HG03520 (cell line): ENCODE data around the gene TRIM3.

Experiments
- ATAC-seq: cut with Tn5 transposase; IDR thresholded peaks from one replicate; pipeline ENCODE4 v1.9.1; 2021; ENCODE audit warnings: mild to moderate bottlenecking, moderate library complexity; ENCODE audit not compliant: unreplicated experiment

TRIM3 gene

GRCh38 chr11:6442441-6442840, 31.3 kb downstream of the TRIM3 start:
- no peak for ATAC-seq

DNA sequence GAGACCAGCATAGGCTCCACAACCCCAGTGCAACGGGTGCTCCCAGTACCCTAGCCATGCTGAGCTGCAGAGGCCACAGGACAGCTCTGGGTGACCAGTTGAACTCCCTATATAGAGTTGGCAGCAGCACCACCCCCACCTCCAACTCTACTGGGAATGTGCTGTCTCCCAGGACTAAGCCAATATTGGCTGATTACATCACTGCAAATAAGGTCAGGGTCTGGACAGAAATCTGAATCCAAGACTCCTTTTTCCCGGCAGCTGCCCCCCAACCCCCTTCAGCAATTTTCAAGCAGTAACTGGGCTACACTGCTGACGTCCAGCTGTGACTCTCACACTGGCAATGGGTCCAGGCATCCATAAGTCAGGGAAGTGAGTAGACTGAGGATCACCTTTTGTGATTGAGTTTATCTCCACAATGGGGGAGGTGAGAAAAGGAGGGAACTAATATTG, 32.8 kb downstream of the TRIM3 start, which contains the start of gene HPX:
Gene HPX (minus strand): TSS at position 82 of the 453 bp plus-strand sequence. CDS start 24 bp downstream, at position 58.
- ATAC-seq = no peak

DNA sequence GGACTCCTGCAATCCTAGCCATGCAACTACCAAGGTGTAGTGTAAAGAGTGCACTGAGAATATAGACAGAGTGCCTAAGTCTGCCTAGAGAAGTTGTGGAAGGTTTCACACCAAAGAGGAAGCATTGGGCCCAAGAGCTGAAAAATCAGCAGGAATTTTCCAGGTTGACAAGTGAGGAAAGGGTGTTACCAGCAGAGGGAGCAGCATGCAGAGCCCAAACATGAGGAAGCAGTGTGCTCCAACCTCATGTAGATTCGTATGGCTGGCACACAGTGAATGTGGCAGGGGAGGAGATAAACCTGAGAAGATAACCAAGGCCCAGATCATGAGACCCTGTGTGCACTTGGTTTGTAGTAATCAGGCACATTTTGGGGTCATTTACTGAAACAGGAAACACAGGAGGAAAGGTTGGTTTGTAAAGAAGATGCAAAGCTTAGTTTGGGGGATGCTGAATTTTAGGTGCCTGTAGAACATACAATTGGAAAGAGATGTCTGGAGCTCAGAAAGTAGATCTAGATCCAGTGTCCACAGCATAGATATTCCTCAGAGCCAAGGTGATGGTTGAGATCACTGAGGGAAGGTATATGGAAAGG, 34.7 kb downstream of the TRIM3 start:
- no peak for ATAC-seq

DNA sequence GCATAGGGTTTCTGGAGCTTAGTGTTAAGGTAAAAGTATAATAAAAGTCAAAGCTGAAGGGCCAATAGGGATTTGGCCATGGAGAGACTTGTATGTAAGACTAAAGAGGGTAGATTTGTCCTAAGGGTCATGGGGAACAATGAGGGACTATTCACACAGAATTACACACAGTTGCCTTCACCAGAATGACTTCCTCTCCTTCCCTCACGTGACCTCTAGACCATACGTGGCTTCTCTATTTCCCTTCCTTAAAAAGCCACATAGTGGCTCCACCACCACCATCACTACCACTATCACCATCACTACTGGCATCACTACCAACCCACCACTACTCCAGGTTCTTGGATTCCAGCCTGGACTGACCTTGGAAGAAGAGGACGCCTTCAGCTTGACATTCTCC, 35.7 kb downstream of the TRIM3 start:
- no peak for ATAC-seq

DNA sequence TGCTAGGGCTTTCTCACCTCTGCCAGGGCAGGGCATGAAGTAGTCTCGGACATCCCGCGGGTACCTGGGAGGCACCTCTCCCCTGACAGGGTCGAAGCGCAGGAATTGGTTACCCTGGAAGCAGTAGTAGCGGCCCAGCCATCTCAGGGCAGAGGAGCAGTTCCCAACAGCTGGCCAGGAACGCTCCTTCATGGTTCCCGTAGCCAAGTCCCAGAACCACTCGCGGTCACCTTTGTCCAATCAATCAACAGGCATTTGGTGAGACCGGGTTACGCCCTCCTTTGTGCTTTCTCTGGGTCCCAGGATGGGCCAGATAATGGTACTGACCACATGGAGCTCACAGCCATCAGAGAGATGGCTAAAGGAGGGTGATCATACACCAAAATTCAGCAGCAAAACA, 36.3 kb downstream of the TRIM3 start:
- no peak for ATAC-seq

- ATAC-seq = peak; percentile 42
Measured at GRCh38 chr11:6433998-6434660, 39.6 kb downstream of the TRIM3 start.

GRCh38 chr11:6431861-6432260, 41.9 kb downstream of the TRIM3 start:
- no peak for ATAC-seq

- no peak for ATAC-seq
Measured at GRCh38 chr11:6427516-6427915, 46.2 kb downstream of the TRIM3 start.

- no peak for ATAC-seq
Measured at GRCh38 chr11:6420677-6421076, 53.1 kb downstream of the TRIM3 start.

DNA sequence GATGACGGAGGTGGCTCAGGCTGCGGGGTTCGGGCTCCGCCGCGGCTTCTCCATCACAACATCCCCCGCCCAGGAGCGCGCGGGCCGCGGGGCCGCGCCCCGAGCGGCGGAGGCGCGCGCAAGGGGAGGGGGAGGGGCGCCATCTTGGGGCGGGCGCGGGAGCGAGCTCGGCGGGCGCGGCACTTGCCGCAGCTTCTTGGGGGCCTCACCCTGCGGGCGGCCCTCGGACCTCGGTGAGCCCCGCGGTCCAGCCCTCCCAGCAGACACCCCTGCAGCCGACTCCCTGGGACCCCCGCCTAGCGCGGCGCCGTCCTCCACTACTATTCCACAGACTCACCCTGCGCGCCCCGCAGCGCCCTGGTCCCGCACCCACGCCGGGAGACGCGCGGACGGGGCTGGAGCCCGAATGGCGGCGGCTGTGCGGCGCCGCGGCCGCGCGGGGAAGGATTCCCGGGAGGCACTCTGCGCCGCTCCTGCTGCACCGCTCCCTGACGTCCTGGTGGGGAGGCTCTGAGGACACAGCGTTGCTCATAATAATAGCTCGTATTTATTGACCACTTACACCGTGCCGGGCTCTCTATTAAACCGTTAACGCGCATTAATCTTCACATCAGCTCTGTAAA, 54.6 kb downstream of the TRIM3 start, which contains the start of gene APBB1:
Gene APBB1 (minus strand): TSS at position 86 of the 623 bp plus-strand sequence. CDS start 7,747 bp downstream, outside the sequence.
- ATAC-seq = peak; percentile 46

- ATAC-seq = no peak
Measured at GRCh38 chr11:6418557-6419008, 55.2 kb downstream of the TRIM3 start.

DNA sequence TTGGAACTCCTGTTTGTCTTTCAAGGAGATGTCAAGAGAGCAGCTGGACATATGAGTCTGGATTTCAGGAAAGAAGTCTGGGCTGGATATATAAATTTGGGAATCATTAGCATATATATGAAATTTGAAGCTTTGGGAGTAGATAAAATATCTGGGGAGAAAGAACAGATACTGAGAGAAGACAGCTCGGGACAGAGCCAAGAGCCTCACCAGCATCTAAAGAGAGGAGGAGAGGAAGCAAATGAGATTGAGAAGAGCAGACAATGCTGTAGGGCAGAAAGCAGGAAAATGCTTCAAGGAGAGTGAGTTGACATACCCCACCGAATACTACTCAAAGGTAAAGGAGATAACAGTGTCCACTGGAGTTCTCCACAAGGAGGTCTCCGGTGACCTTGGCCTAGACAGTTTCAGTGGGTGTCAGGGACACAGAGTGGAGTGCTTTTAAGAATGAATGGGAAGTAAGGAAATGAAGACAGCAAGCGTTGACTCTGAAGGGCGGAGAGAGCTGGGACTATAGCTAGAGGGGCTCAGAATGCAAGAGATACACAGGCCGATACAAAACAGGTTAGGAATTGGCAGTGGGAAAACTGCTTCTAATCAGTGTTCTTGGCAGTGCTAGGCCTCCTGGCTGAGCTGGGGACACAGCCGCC, 55.7 kb downstream of the TRIM3 start:
- no peak for ATAC-seq

GRCh38 chr11:6415797-6416196, 57.9 kb downstream of the TRIM3 start:
- ATAC-seq = no peak

DNA sequence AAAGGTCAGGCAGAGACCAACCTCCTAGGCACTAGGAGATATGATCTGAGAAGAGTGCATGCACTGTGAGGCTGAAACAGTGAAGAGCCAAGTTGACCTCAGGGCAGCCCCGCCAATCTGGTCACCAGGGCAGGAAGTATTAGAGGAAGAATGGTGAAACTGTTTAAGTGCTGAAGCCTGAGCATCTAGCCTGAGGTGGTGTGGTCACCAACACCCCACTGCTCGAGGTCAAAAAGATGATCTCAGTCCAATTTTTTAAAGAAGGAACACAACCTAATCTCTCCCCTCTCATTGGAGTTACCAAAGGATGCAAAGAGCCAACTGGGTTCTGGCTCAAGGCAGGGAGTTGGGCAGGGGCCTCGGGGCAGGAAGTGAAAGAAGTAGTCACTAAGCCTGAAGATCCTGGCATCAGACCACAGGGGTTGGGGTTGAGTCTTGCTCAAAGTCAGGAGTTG, 58.8 kb downstream of the TRIM3 start:
- no peak for ATAC-seq

- ATAC-seq = no peak
Measured at GRCh38 chr11:6413791-6414201, 59.9 kb downstream of the TRIM3 start.

DNA sequence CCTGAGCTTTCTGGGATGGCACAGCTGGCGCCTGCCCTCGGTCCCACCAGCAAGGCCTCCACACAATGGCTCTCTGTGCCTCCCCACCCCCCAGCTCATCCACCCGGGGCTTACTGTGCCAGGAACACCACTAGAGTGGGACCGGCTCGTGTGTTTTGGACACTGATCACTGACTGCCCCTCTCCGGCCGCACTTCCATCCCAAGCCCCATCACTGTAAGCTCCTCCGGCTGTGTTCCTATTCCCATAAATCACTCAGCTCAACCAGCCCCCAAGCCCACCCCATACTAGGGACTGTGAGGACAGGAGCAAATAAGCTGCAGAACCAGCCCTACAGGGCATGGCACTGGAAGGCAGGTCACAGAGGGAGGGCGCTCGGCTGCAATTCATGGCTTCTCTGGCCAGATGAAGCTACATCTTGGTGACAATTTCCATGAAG, 62.1 kb downstream of the TRIM3 start:
- ATAC-seq = no peak

DNA sequence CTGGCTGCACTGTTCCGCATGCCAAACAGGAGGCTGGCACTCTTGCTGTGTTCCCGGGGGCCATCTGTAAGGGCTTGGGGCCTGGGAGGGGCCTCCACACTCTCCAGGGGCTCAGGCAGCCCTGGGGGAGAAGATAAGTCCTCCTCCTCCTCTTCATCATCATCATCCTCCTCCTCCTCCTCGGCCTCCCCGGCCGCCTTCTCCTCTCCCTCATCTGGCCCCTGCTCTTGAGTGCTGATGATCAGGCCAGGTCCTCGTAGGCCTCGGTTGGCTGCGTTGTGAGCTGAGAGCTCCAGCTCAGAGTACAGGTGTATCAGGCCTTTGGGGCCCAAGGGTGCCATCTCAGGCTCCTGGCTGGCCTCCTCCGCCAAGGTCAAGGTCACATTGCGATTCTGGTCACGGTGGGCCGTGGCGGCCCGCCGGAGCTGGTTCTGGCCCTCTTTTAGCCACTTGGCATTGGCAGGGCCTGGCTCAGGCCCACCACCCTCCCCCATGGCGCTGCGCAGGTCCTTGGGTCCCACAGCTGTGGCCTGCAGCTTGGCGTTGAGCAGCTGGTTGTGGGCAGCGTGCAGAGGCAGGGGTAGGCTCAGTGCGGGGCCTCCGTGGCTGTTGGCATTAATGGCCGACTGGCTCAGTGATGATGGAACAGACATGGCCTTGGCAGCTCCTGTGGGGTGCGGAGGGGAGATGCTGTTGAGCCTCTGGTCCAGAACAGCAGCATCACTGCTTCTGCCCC, 62.9 kb downstream of the TRIM3 start:
- ATAC-seq = no peak

- ATAC-seq = no peak
Measured at GRCh38 chr11:6406370-6406769, 67.4 kb downstream of the TRIM3 start.

- no peak for ATAC-seq
Measured at GRCh38 chr11:6405846-6406245, 67.9 kb downstream of the TRIM3 start.

DNA sequence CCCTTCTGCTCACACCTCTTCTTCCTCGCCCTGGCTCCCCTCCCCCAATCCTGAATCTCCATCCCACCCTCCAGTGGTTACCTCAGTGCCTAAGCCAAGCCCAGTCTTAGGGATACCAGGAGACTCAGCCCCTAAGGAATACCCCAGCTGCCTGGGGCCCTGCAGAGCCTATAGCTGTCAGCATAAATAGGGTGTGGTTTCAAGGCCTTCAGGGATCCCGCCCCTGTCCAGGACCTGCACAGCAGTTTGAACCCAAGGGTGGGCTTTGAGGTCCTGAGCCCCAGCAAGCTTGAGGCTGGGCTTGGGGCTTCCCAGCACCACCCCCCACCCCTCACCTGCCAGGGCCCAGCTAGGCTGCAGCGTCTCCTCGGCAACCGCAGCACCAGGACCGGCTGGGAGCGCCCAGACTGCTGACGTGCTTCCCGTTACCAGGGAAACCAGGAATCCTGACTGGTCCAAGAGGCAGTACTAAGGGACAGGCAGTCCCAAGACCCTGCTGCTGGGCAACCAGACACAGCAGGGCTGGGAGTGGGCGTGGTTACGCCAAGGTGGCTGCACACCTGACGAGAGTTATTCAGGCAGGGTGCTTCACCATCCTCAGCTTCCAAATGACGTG, 68.6 kb downstream of the TRIM3 start:
- no peak for ATAC-seq
